ENCODE measurements around the gene FCER1G.

The FCER1G gene

GRCh38 chr1:161215076-161215475 is at the start of gene FCER1G:
Gene FCER1G (plus strand): TSS chr1:161215295. CDS start chr1:161215322, 27 bp downstream.
- H3K36me3 ChIP-seq (ENCODE audit: control insufficient read depth, low read depth, low read length) = peaks cover 47% of the 10 kb centered on the region
- no peak within 1 kb of the TSS for H3K9ac ChIP-seq (ENCODE audit: low read length)
- H3K27ac ChIP-seq (ENCODE audit: low read length) = no peak within 1 kb of the TSS
- H3K4me1 ChIP-seq (ENCODE audit: control insufficient read depth, low read depth, low read length) = peaks cover 14% of the 10 kb centered on the region
- H3K4me3 ChIP-seq (ENCODE audit: low read length) = no peak within 1 kb of the TSS
- H3K27me3 ChIP-seq (ENCODE audit: control insufficient read depth, insufficient read depth, low read length) = no peaks in the 10 kb centered on the region
- no peaks in the 10 kb centered on the region for H3K9me3 ChIP-seq (ENCODE audit: control insufficient read depth, low read depth, low read length)

GRCh38 chr1:161165742-161166668 is 49.1 kb upstream of the FCER1G start, which contains the start of gene PPOX:
Gene PPOX (plus strand): TSS chr1:161166426. CDS start chr1:161166848, 422 bp downstream.
- Histone ChIP-seq H3K36me3 (ENCODE audit: control insufficient read depth, low read depth, low read length) (peaks cover 22% of the 10 kb centered on the region), H3K9ac (ENCODE audit: low read length) (peak within 1 kb of the TSS; percentile 66), H3K4me1 (ENCODE audit: control insufficient read depth, low read depth, low read length) (peaks cover 2% of the 10 kb centered on the region), H3K27ac (ENCODE audit: low read length) (peak within 1 kb of the TSS; percentile 74), H3K27me3 (ENCODE audit: control insufficient read depth, insufficient read depth, low read length) (no peaks in the 10 kb centered on the region), H3K4me3 (ENCODE audit: low read length) (peak within 1 kb of the TSS; percentile 76), H3K9me3 (ENCODE audit: control insufficient read depth, low read depth, low read length) (no peaks in the 10 kb centered on the region)

GRCh38 chr1:161166669-161167548 is 48.2 kb upstream of the FCER1G start:
- Histone ChIP-seq H3K4me3 (ENCODE audit: low read length) (peak overlapping the region; percentile 76), H3K36me3 (ENCODE audit: control insufficient read depth, low read depth, low read length) (peaks cover 28% of the 10 kb centered on the region)

GRCh38 chr1:161168906-161169305 is 46.2 kb upstream of the FCER1G start:
- peaks cover 42% of the 10 kb centered on the region for H3K36me3 ChIP-seq (ENCODE audit: control insufficient read depth, low read depth, low read length)
- H3K27me3 ChIP-seq (ENCODE audit: control insufficient read depth, insufficient read depth, low read length) = no peaks in the 10 kb centered on the region
- no peak overlapping the region for H3K27ac ChIP-seq (ENCODE audit: low read length)
- no peak overlapping the region for H3K9ac ChIP-seq (ENCODE audit: low read length)
- H3K4me3 ChIP-seq (ENCODE audit: low read length) = no peak overlapping the region
- no peaks in the 10 kb centered on the region for H3K9me3 ChIP-seq (ENCODE audit: control insufficient read depth, low read depth, low read length)
- peaks cover 2% of the 10 kb centered on the region for H3K4me1 ChIP-seq (ENCODE audit: control insufficient read depth, low read depth, low read length)

More at GRCh38 chr1:161166669-161167548, 48.2 kb upstream of the FCER1G start:
- Histone ChIP-seq H3K4me1 (ENCODE audit: control insufficient read depth, low read depth, low read length) (peaks cover 2% of the 10 kb centered on the region), H3K27me3 (ENCODE audit: control insufficient read depth, insufficient read depth, low read length) (no peaks in the 10 kb centered on the region), H3K9me3 (ENCODE audit: control insufficient read depth, low read depth, low read length) (no peaks in the 10 kb centered on the region), H3K27ac (ENCODE audit: low read length) (no peak overlapping the region), H3K9ac (ENCODE audit: low read length) (peak overlapping the region; percentile 66)

- no peak overlapping the region for H3K4me3 ChIP-seq (ENCODE audit: low read length)
- no peaks in the 10 kb centered on the region for H3K27me3 ChIP-seq (ENCODE audit: control insufficient read depth, insufficient read depth, low read length)
- no peaks in the 10 kb centered on the region for H3K9me3 ChIP-seq (ENCODE audit: control insufficient read depth, low read depth, low read length)
- H3K4me1 ChIP-seq (ENCODE audit: control insufficient read depth, low read depth, low read length) = no peaks in the 10 kb centered on the region
- peaks cover 47% of the 10 kb centered on the region for H3K36me3 ChIP-seq (ENCODE audit: control insufficient read depth, low read depth, low read length)
- no peak overlapping the region for H3K27ac ChIP-seq (ENCODE audit: low read length)
- no peak overlapping the region for H3K9ac ChIP-seq (ENCODE audit: low read length)
Measured at GRCh38 chr1:161171191-161171590, 43.9 kb upstream of the FCER1G start.

GRCh38 chr1:161171696-161172095 is 43.4 kb upstream of the FCER1G start:
- no peak overlapping the region for H3K9ac ChIP-seq (ENCODE audit: low read length)

GRCh38 chr1:161172349-161172748 is 42.7 kb upstream of the FCER1G start:
- Histone ChIP-seq H3K36me3 (ENCODE audit: control insufficient read depth, low read depth, low read length) (peaks cover 47% of the 10 kb centered on the region), H3K9me3 (ENCODE audit: control insufficient read depth, low read depth, low read length) (no peaks in the 10 kb centered on the region), H3K4me1 (ENCODE audit: control insufficient read depth, low read depth, low read length) (no peaks in the 10 kb centered on the region), H3K9ac (ENCODE audit: low read length) (no peak overlapping the region), H3K27ac (ENCODE audit: low read length) (no peak overlapping the region), H3K27me3 (ENCODE audit: control insufficient read depth, insufficient read depth, low read length) (no peaks in the 10 kb centered on the region), H3K4me3 (ENCODE audit: low read length) (no peak overlapping the region)

More at GRCh38 chr1:161171696-161172095, 43.4 kb upstream of the FCER1G start:
- Histone ChIP-seq H3K36me3 (ENCODE audit: control insufficient read depth, low read depth, low read length) (peaks cover 47% of the 10 kb centered on the region), H3K4me3 (ENCODE audit: low read length) (no peak overlapping the region), H3K27ac (ENCODE audit: low read length) (no peak overlapping the region), H3K9me3 (ENCODE audit: control insufficient read depth, low read depth, low read length) (no peaks in the 10 kb centered on the region), H3K4me1 (ENCODE audit: control insufficient read depth, low read depth, low read length) (no peaks in the 10 kb centered on the region), H3K27me3 (ENCODE audit: control insufficient read depth, insufficient read depth, low read length) (no peaks in the 10 kb centered on the region)

GRCh38 chr1:161172776-161173376 is 42.2 kb upstream of the FCER1G start:
- Histone ChIP-seq H3K27ac (ENCODE audit: low read length) (no peak overlapping the region), H3K4me3 (ENCODE audit: low read length) (no peak overlapping the region), H3K36me3 (ENCODE audit: control insufficient read depth, low read depth, low read length) (peaks cover 47% of the 10 kb centered on the region), H3K4me1 (ENCODE audit: control insufficient read depth, low read depth, low read length) (peaks cover 2% of the 10 kb centered on the region), H3K27me3 (ENCODE audit: control insufficient read depth, insufficient read depth, low read length) (no peaks in the 10 kb centered on the region), H3K9ac (ENCODE audit: low read length) (no peak overlapping the region), H3K9me3 (ENCODE audit: control insufficient read depth, low read depth, low read length) (no peaks in the 10 kb centered on the region)

GRCh38 chr1:161173711-161174110 is 41.4 kb upstream of the FCER1G start:
- Histone ChIP-seq H3K27me3 (ENCODE audit: control insufficient read depth, insufficient read depth, low read length) (no peaks in the 10 kb centered on the region), H3K9me3 (ENCODE audit: control insufficient read depth, low read depth, low read length) (no peaks in the 10 kb centered on the region), H3K36me3 (ENCODE audit: control insufficient read depth, low read depth, low read length) (peaks cover 47% of the 10 kb centered on the region), H3K4me3 (ENCODE audit: low read length) (no peak overlapping the region), H3K4me1 (ENCODE audit: control insufficient read depth, low read depth, low read length) (peaks cover 6% of the 10 kb centered on the region), H3K9ac (ENCODE audit: low read length) (no peak overlapping the region), H3K27ac (ENCODE audit: low read length) (no peak overlapping the region)

- Histone ChIP-seq H3K4me3 (ENCODE audit: low read length) (no peak overlapping the region), H3K27ac (ENCODE audit: low read length) (no peak overlapping the region), H3K9ac (ENCODE audit: low read length) (no peak overlapping the region), H3K36me3 (ENCODE audit: control insufficient read depth, low read depth, low read length) (peaks cover 41% of the 10 kb centered on the region), H3K27me3 (ENCODE audit: control insufficient read depth, insufficient read depth, low read length) (no peaks in the 10 kb centered on the region), H3K4me1 (ENCODE audit: control insufficient read depth, low read depth, low read length) (peaks cover 6% of the 10 kb centered on the region), H3K9me3 (ENCODE audit: control insufficient read depth, low read depth, low read length) (no peaks in the 10 kb centered on the region)
Measured at GRCh38 chr1:161174911-161175310, 40.2 kb upstream of the FCER1G start.

All from iPS-18a (cell line).